Activated naive CD4-positive, alpha-beta T cell treated with anti-CD3 and anti-CD28 coated beads, Interleukin-2, amount 10 ng/mL, durations not matched to agents 7 days and 5 days (primary cell): Measurements from ENCODE around the gene NPNT.

Source experiments
- CTCF ChIA-PET: fragments of 350-600 bp; sonication (Branson Sonifier 250); formaldehyde crosslinking; loops from one replicate; lab custom pipeline; 2021; ENCODE audit warnings: antibody characterized with exemption; lab: Charles Lee
- DNase-seq: peaks from one replicate; pipeline ENCODE4 v3.0.0-alpha.2; 2020
- H3K27ac Mint-ChIP-seq: one replicate; pipeline ENCODE4 v1.8.0; 2021; ENCODE audit warnings: mild to moderate bottlenecking, moderate library complexity, mixed read lengths
- H3K27me3 Mint-ChIP-seq: one replicate; pipeline ENCODE4 v1.8.0; 2021; ENCODE audit warnings: mild to moderate bottlenecking, mixed read lengths
- H3K36me3 Mint-ChIP-seq: one replicate; pipeline ENCODE4 v1.8.0; 2021; ENCODE audit warnings: mixed read lengths
- H3K4me1 Mint-ChIP-seq: one replicate; pipeline ENCODE4 v1.8.0; 2021; ENCODE audit warnings: mixed read lengths
- H3K4me3 Mint-ChIP-seq: one replicate; pipeline ENCODE4 v1.8.0; 2021; ENCODE audit warnings: mild to moderate bottlenecking, moderate library complexity, mixed read lengths
- H3K9me3 Mint-ChIP-seq: one replicate; pipeline ENCODE4 v1.8.0; 2021; ENCODE audit warnings: mixed read lengths

The NPNT gene

GRCh38 chr4:105971036-105971435, 75.8 kb downstream of the NPNT start:
- Mint-ChIP-seq H3K4me1 (no peaks in the 10 kb centered on the region), H3K27ac (no peak overlapping the region), H3K9me3 (no peaks in the 10 kb centered on the region), H3K4me3 (no peak overlapping the region), H3K36me3 (no peaks in the 10 kb centered on the region), H3K27me3 (no peaks in the 10 kb centered on the region)
- DNase-seq, result no peak
- CTCF ChIA-PET, result no interaction called here

- Mint-ChIP-seq H3K27me3 (no peaks in the 10 kb centered on the region), H3K4me1 (no peaks in the 10 kb centered on the region)
- CTCF ChIA-PET, result no interaction called here
Observed at GRCh38 chr4:105972946-105973621, 77.8 kb downstream of the NPNT start.

DNA sequence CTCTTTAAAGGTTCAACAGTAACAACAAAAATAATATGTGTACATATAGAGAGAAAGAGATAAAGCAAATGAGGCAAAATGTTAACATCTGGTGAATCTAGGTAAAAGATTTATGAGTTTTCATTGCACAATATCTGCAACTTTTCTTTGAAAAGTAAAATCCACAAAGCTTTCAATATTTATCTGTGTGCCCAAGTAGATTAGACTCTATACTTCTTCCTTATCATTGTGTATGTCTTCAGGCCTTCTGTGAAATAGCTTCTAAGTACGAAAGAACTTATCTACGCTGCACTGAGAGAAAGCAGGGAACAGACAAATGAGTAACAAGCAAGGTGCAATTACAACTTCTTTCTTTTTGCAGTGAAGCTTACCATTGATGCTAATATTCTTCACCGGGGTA, 81.6 kb downstream of the NPNT start:
- Mint-ChIP-seq H3K27me3 (no peaks in the 10 kb centered on the region), H3K9me3 (no peaks in the 10 kb centered on the region), H3K4me1 (no peaks in the 10 kb centered on the region), H3K27ac (no peak overlapping the region), H3K36me3 (no peaks in the 10 kb centered on the region), H3K4me3 (no peak overlapping the region)
- DNase-seq, result no peak
- CTCF ChIA-PET, result no interaction called here

More at GRCh38 chr4:105972946-105973621, 77.8 kb downstream of the NPNT start:
- no peak for DNase-seq
- H3K27ac Mint-ChIP-seq, result no peak overlapping the region
- no peaks in the 10 kb centered on the region for H3K36me3 Mint-ChIP-seq
- no peak overlapping the region for H3K4me3 Mint-ChIP-seq
- H3K9me3 Mint-ChIP-seq, result no peaks in the 10 kb centered on the region

DNA sequence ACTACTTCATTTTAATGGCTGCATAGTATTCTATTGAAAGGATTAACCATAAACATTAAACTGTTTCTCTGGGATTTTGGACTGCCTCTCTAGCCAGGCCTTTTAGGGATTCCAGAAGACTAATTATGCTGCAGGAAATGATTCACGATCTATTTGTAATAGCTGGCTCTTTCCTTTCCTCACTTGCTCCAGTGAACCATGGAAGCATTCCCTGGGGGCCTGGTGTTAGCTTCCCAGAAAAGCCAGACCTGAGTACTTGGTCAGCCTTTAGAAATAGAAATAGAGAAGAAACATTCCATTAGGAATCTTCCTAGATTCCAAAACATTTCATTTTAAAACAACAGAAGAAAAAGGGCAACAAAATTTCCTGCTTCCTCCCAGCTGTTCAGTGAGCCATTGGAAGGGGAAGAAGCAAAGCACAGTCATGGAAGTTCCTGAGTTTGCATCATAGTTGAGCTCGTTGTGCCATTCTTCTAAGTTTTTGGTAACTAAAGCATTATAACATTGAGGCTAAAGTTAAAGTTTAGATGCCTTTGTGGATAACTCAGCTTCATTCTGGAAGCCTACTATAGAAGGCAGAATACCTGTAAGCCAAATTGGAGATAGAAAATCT, 83.5 kb downstream of the NPNT start:
- DNase-seq, result no peak
- CTCF ChIA-PET, result no interaction called here
- Mint-ChIP-seq H3K27ac (no peak overlapping the region), H3K4me1 (no peaks in the 10 kb centered on the region), H3K9me3 (no peaks in the 10 kb centered on the region), H3K4me3 (no peak overlapping the region), H3K36me3 (no peaks in the 10 kb centered on the region), H3K27me3 (no peaks in the 10 kb centered on the region)

GRCh38 chr4:105979506-105979905, 84.2 kb downstream of the NPNT start:
- CTCF ChIA-PET, result no interaction called here
- Mint-ChIP-seq H3K27ac (no peak overlapping the region), H3K4me3 (no peak overlapping the region)

DNA sequence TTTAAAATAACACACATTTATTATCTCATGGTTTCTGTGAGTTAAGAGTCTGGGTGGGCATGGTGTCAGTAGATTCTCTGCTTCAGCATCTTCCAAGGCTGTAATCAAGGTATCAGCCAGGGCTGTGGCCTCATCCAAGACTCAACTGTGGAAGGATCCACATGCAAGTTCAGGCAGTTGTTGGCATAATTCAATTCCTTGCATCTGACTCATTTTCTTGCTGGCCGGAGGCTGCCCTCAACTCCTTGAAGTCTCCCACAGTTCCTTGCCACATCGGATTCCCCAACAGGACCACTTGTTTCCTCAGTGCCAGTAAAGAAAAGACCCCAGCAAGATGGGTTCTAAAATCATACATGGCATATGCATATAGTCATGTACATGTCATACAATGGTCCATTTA, 93.4 kb downstream of the NPNT start:
- no peak for DNase-seq
- H3K36me3 Mint-ChIP-seq, result no peaks in the 10 kb centered on the region
- CTCF ChIA-PET, result no interaction called here
- no peaks in the 10 kb centered on the region for H3K9me3 Mint-ChIP-seq
- H3K27ac Mint-ChIP-seq, result no peak overlapping the region
- H3K4me1 Mint-ChIP-seq, result no peaks in the 10 kb centered on the region
- H3K27me3 Mint-ChIP-seq, result no peaks in the 10 kb centered on the region
- no peak overlapping the region for H3K4me3 Mint-ChIP-seq

More at GRCh38 chr4:105979506-105979905, 84.2 kb downstream of the NPNT start:
- DNase-seq, result no peak
- H3K27me3 Mint-ChIP-seq, result no peaks in the 10 kb centered on the region
- H3K4me1 Mint-ChIP-seq, result no peaks in the 10 kb centered on the region
- no peaks in the 10 kb centered on the region for H3K9me3 Mint-ChIP-seq
- no peaks in the 10 kb centered on the region for H3K36me3 Mint-ChIP-seq

- CTCF ChIA-PET, result no interaction called here
- H3K4me3 Mint-ChIP-seq, result no peak overlapping the region
- no peaks in the 10 kb centered on the region for H3K36me3 Mint-ChIP-seq
- no peaks in the 10 kb centered on the region for H3K4me1 Mint-ChIP-seq
- H3K27ac Mint-ChIP-seq, result no peak overlapping the region
- H3K9me3 Mint-ChIP-seq, result no peaks in the 10 kb centered on the region
- H3K27me3 Mint-ChIP-seq, result no peaks in the 10 kb centered on the region
- no peak for DNase-seq
Observed at GRCh38 chr4:105989485-105990242, 94.4 kb downstream of the NPNT start.

DNA sequence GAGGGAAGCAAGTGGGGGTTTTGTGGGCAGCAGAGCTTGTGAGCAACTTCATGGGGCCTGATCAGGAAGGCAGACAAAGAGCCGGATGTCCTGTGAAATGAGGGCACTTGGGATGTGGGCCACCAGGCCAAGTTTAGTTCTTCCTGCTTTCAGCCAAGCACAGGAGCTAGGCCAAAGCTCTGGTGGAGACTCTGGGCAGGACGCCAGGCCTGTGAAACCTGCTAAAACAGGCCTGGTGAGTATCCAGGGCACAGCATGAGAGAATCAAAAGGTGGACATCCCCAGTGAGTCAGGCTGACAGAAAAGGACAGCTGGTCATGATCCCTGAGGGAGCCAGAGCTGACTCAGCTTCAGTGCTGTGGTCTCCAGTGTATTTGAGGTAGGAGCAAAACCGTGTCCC, 95.7 kb downstream of the NPNT start:
- Mint-ChIP-seq H3K27me3 (no peaks in the 10 kb centered on the region), H3K36me3 (no peaks in the 10 kb centered on the region), H3K4me3 (no peak overlapping the region), H3K4me1 (no peaks in the 10 kb centered on the region), H3K9me3 (no peaks in the 10 kb centered on the region), H3K27ac (no peak overlapping the region)
- DNase-seq, result no peak
- CTCF ChIA-PET, result no interaction called here

- no peak for DNase-seq
- CTCF ChIA-PET, result no interaction called here
- Mint-ChIP-seq H3K36me3 (no peaks in the 10 kb centered on the region), H3K4me1 (no peaks in the 10 kb centered on the region), H3K27me3 (no peaks in the 10 kb centered on the region), H3K4me3 (no peak overlapping the region), H3K27ac (no peak overlapping the region), H3K9me3 (no peaks in the 10 kb centered on the region)
Observed at GRCh38 chr4:105991726-105992125, 96.5 kb downstream of the NPNT start.

- no peak overlapping the region for H3K4me3 Mint-ChIP-seq
- DNase-seq, result no peak
- H3K27me3 Mint-ChIP-seq, result no peaks in the 10 kb centered on the region
- no peaks in the 10 kb centered on the region for H3K36me3 Mint-ChIP-seq
- H3K27ac Mint-ChIP-seq, result no peak overlapping the region
- H3K4me1 Mint-ChIP-seq, result no peaks in the 10 kb centered on the region
- no peaks in the 10 kb centered on the region for H3K9me3 Mint-ChIP-seq
- CTCF ChIA-PET, result no interaction called here
Observed at GRCh38 chr4:105992641-105993305, 97.5 kb downstream of the NPNT start.

GRCh38 chr4:105994061-105994460, 98.8 kb downstream of the NPNT start:
- no peak overlapping the region for H3K4me3 Mint-ChIP-seq
- DNase-seq, result no peak
- H3K4me1 Mint-ChIP-seq, result no peaks in the 10 kb centered on the region
- H3K27ac Mint-ChIP-seq, result no peak overlapping the region
- no peaks in the 10 kb centered on the region for H3K36me3 Mint-ChIP-seq
- no peaks in the 10 kb centered on the region for H3K9me3 Mint-ChIP-seq
- CTCF ChIA-PET, result no interaction called here
- H3K27me3 Mint-ChIP-seq, result no peaks in the 10 kb centered on the region

- no peak for DNase-seq
- Mint-ChIP-seq H3K4me3 (no peak overlapping the region), H3K27me3 (no peaks in the 10 kb centered on the region), H3K36me3 (no peaks in the 10 kb centered on the region), H3K9me3 (no peaks in the 10 kb centered on the region), H3K27ac (no peak overlapping the region), H3K4me1 (no peaks in the 10 kb centered on the region)
- CTCF ChIA-PET, result no interaction called here
Observed at GRCh38 chr4:105994841-105995501, 99.7 kb downstream of the NPNT start.

DNA sequence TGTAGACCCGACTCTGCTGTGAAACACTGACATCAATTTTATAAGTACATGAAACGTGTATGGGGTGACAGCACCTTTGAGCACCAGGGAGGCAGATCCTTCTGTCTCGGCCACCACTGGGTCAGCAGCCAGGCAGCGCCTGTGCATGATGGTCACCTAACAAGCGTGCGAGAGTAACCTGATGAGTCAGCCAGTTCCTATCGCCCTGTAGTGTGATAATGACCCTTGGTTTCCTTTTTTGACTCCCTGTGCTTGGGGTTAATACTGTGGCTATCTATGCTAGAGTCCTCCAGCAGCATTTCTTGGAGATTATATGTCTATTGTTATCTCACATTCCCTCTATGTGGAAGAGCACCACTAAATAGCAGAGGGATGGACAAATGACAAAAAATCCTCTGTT, 101.6 kb downstream of the NPNT start:
- CTCF ChIA-PET, result no interaction called here
- Mint-ChIP-seq H3K4me3 (no peak overlapping the region), H3K27ac (no peak overlapping the region)

More for the DNA sequence above, 101.6 kb downstream of the NPNT start:
- H3K27me3 Mint-ChIP-seq, result no peaks in the 10 kb centered on the region
- no peaks in the 10 kb centered on the region for H3K4me1 Mint-ChIP-seq
- no peak for DNase-seq
- H3K9me3 Mint-ChIP-seq, result no peaks in the 10 kb centered on the region
- H3K36me3 Mint-ChIP-seq, result no peaks in the 10 kb centered on the region
